Measurements from ENCODE around the gene MAP3K3.

DNA sequence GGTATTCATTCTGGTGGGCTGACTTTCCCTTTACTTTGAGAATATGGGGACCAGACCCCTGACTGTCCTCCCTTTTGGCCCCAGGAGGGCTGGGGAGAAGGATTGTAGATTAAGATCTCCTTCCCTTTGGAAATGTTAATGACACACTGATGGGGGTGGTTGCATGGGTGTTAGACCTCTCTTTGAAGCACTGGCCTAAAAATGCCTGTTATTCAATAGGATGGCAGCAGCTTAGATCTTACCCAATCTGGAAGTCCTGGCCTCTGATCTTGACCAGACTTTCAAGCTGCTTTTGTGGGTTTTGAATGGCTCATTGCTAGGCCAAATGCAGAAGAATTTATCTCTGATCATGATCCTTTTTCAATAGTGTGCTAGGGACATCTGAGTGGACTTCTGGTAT, 25.7 kb downstream of the MAP3K3 start:
- TF ChIP-seq, protein P1, sequence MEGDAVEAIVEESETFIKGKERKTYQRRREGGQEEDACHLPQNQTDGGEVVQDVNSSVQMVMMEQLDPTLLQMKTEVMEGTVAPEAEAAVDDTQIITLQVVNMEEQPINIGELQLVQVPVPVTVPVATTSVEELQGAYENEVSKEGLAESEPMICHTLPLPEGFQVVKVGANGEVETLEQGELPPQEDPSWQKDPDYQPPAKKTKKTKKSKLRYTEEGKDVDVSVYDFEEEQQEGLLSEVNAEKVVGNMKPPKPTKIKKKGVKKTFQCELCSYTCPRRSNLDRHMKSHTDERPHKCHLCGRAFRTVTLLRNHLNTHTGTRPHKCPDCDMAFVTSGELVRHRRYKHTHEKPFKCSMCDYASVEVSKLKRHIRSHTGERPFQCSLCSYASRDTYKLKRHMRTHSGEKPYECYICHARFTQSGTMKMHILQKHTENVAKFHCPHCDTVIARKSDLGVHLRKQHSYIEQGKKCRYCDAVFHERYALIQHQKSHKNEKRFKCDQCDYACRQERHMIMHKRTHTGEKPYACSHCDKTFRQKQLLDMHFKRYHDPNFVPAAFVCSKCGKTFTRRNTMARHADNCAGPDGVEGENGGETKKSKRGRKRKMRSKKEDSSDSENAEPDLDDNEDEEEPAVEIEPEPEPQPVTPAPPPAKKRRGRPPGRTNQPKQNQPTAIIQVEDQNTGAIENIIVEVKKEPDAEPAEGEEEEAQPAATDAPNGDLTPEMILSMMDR (IDR thresholded peaks at IDR 0.05 in 8 of 11, conservative IDR thresholded peaks at IDR 0.05 in 3 of 11), result no peak
- TF ChIP-seq POLR2A (IDR thresholded peaks at IDR 0.05), result no peak
